GM12891 (cell line): ENCODE measurements around the gene CDKN2AIPNL.
A peak's percentile ranks its signal among the peaks of the same experiment; 100 is the strongest.
"Not testable (repeated sequence)": the region's sequence is repeated elsewhere in the genome, so short reads cannot be mapped to it uniquely, and the experiment has no call there.

ENCODE experiments used
- DNase-seq: peaks from one replicate; pipeline ENCODE4 v3.0.0; 2011; ENCODE audit warnings: low spot score; ENCODE audit not compliant: insufficient read length
- FAIRE-seq: peaks from 2 replicates; lab custom pipeline; 2011; peaks lifted over from hg19 to GRCh38; lab: Jason Lieb, UNC
- PAX5 ChIP-seq: IDR thresholded peaks from 2 replicates; pipeline ENCODE4 v1.6.1; 2011; ENCODE audit warnings: low read length, moderate library complexity, mild to moderate bottlenecking; ENCODE audit not compliant: insufficient read depth, severe bottlenecking
- POLR2A ChIP-seq: IDR thresholded peaks from 2 replicates; pipeline ENCODE4 v1.6.1; 2011; ENCODE audit warnings: low read depth, low read length, control low read depth
- POLR2AphosphoS5 ChIP-seq: IDR thresholded peaks from 2 replicates; pipeline ENCODE4 v1.6.1; 2011; ENCODE audit warnings: low read depth, low read length, control low read depth
- POU2F2 ChIP-seq: IDR thresholded peaks from 2 replicates; pipeline ENCODE4 v1.6.1; 2011; ENCODE audit warnings: low read depth, mild to moderate bottlenecking, control low read depth, low read length, moderate library complexity
- SPI1 ChIP-seq: IDR thresholded peaks from 2 replicates; pipeline ENCODE4 v1.6.1; 2011; ENCODE audit warnings: low read depth, low read length, control low read depth
- TAF1 ChIP-seq: IDR thresholded peaks from 2 replicates; pipeline ENCODE4 v1.6.1; 2011; ENCODE audit warnings: low read depth, low read length, control low read depth

CDKN2AIPNL gene

GRCh38 chr5:134380346-134380745, 31.3 kb downstream of the CDKN2AIPNL start:
- TF ChIP-seq TAF1 = no peak
- no peak for TF ChIP-seq SPI1
- TF ChIP-seq POLR2AphosphoS5 = no peak
- TF ChIP-seq PAX5 = no peak
- TF ChIP-seq POU2F2 = no peak
- no peak for TF ChIP-seq POLR2A
- no peak for FAIRE-seq

DNA sequence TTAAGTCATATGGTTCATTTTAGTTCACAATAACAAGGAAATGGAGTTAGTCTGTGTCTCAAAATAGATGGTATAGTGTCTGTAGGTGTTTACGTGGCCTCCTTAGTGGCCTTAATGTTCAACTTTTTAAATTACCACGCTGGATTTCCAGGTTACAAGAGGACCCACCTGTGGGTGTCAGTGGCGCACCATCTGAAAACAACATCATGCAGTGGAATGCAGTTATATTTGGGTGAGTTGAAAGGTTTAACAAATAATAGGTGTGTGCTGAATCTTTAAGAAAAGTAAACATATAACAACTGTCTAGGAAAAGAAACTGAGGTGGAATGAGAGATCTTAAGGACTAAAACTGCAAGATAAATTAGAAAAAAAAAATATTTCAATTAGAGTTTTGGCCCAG, 37.4 kb downstream of the CDKN2AIPNL start:
- DNase-seq (no peak), FAIRE-seq (no peak)
- no peak for TF ChIP-seq POU2F2
- no peak for TF ChIP-seq POLR2A
- TF ChIP-seq SPI1 = no peak
- TF ChIP-seq PAX5 = no peak
- no peak for TF ChIP-seq POLR2AphosphoS5
- TF ChIP-seq TAF1 = no peak

More at GRCh38 chr5:134380346-134380745, 31.3 kb downstream of the CDKN2AIPNL start:
- no peak for DNase-seq

DNA sequence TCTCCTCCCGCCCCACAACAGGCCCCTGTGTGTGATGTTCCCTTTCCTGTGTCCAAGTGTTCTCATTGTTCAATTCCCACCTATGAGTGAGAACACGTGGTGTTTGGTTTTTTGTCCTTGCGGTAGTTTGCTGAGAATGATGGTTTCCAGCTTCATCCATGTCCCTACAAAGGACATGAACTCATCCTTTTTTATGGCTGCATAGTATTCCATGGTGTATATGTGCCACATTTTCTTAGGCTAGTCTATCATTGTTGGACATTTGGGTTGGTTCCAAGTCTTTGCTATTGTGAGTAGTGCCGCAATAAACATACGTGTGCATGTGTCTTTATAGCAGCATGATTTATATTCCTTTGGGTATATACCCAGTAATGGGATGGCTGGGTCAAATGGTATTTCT, 38.0 kb downstream of the CDKN2AIPNL start:
- not testable (repeated sequence) for FAIRE-seq

DNA sequence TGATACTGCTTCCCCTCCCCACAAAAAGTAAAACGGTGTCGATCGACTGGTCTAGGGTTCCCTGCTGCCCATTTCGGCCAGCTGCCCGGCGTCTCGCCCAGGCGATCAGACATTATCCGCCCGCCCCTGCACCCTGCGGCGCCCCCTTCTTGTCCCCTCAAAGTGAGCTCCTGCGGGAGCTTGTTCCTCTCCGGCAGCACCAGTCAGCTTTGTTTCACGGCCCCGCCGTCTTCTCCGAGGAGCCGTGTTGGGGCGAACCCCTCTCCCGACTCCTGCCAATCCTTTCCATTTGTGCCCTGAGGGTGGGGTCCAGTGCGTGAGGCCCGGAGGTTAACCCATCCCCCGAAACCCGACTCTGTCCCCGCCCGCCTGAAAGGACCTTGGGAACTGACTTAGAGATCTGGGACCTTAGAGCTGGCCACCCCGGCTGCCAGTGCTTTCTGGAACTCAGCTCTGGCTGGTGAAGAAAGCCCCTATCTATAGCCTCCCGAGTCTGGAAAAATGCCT, 39.8 kb downstream of the CDKN2AIPNL start:
- FAIRE-seq (no peak), DNase-seq (peak; percentile 21)
- no peak for TF ChIP-seq PAX5
- TF ChIP-seq POLR2AphosphoS5 = no peak
- TF ChIP-seq SPI1 = no peak
- no peak for TF ChIP-seq TAF1
- no peak for TF ChIP-seq POU2F2
- no peak for TF ChIP-seq POLR2A

More for the DNA sequence above, 38.0 kb downstream of the CDKN2AIPNL start:
- DNase-seq = not testable (repeated sequence)

- DNase-seq (peak; percentile 79), FAIRE-seq (peak; percentile 100)
- TF ChIP-seq PAX5 (no peak), POLR2A (peak; percentile 91), POU2F2 (peak; percentile 74), SPI1 (no peak), TAF1 (peak; percentile 57; the same call in 1 of the 2 replicates), POLR2AphosphoS5 (peak; percentile 79; the same call in 1 of the 2 replicates)
These were observed 40.5 kb downstream of the CDKN2AIPNL start, which contains the start of gene UBE2B for GRCh38 chr5:134370871-134371833. TSS of gene UBE2B (plus strand) at chr5:134371569. CDS start at chr5:134371596, 27 bp downstream.

- TF ChIP-seq PAX5 = no peak
- no peak for TF ChIP-seq TAF1
- FAIRE-seq (no peak), DNase-seq (no peak)
These were observed 41.3 kb downstream of the CDKN2AIPNL start for GRCh38 chr5:134370311-134370870.

- TF ChIP-seq PAX5 = no peak
- TF ChIP-seq POLR2A = no peak
- no peak for TF ChIP-seq POU2F2
- TF ChIP-seq TAF1 = no peak
- TF ChIP-seq SPI1 = no peak
- TF ChIP-seq POLR2AphosphoS5 = no peak
These were observed 46.1 kb downstream of the CDKN2AIPNL start for GRCh38 chr5:134365604-134366003.

GRCh38 chr5:134355681-134356080, 56.0 kb downstream of the CDKN2AIPNL start:
- DNase-seq = no peak
- no peak for TF ChIP-seq PAX5
- no peak for TF ChIP-seq SPI1
- TF ChIP-seq TAF1 = no peak
- no peak for TF ChIP-seq POLR2A
- no peak for TF ChIP-seq POLR2AphosphoS5
- TF ChIP-seq POU2F2 = no peak
- FAIRE-seq = no peak

More at GRCh38 chr5:134365604-134366003, 46.1 kb downstream of the CDKN2AIPNL start:
- FAIRE-seq (no peak), DNase-seq (no peak)
